ENCODE measurements around the gene ALDH1A2. TPM values are rescaled to one million over a fixed set of nuclear protein-coding genes. Genes with fewer than 3 reads are reported as not detected.

The ALDH1A2 gene
- polyA plus RNA-seq, 1 of the 3 experiments (the other 2 are of a cell fraction): not detected

DNA sequence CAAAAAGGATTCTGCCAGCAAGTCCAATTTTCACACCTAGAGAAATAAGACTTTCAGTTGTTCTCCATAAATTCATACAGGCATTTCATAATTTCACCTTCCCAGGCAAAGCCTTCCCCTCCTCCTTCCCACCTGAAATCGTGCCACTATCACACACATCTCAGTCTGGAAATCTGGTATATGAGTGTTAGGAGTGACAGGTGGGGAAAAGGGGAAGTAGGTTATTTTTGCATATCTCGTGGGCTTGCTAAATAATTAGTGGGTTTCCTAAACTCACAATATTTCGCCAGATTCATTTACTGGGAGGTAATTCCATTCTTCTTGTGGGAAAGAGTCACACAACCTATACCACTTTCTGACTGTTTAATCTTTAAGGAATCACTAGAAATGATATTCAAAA is 7.4 kb downstream of the ALDH1A2 start:
- Histone ChIP-seq H3K27me3 (ENCODE audit: insufficient read depth) (0 out of 2 replicates have a peak, but pooled peaks cover 7% of the 10 kb centered on the region), H3K4me3 (ENCODE audit: low read depth in 2 of 2, low read length in 1 of 2) (no peak overlapping the region), H3K4me2 (no peak overlapping the region), H4K20me1 (ENCODE audit: insufficient read depth) (no peaks in the 10 kb centered on the region), H3K27ac (ENCODE audit: low read depth in 2 of 2, low read length in 1 of 2) (no peak overlapping the region), H3K79me2 (ENCODE audit: insufficient read depth) (no peaks in the 10 kb centered on the region), H3K9me2 (no peaks in the 10 kb centered on the region), H3F3A (replicated peaks; ENCODE audit: insufficient read depth) (no peaks in the 10 kb centered on the region), H3K4me1 (ENCODE audit: control insufficient read depth in 1 of 2, insufficient read depth in 2 of 2, low read depth in 1 of 2, low read length in 1 of 2) (no peaks in the 10 kb centered on the region; a peak in 1 of 4 replicates), H3K9ac (no peak overlapping the region), H3K9me3 (no peaks in the 10 kb centered on the region), H3K36me3 (replicated peaks in 1 of 2; ENCODE audit: control insufficient read depth in 1 of 2, insufficient read depth in 2 of 2, low read length in 1 of 2) (no peaks in the 10 kb centered on the region), H2AFZ (ENCODE audit: low read depth) (no peak overlapping the region)
- DNase-seq: no peak
- ChIA-PET POLR2A (no interaction called here), CTCF (interaction anchor here (0.7 to 2.4 kb wide), 6 partner anchors 8 to 307 kb away, joined by 3 to 10 read pairs (median 4); partner anchors contain the start of gene ALDH1A2)
- no peak for TF ChIP-seq TEAD4 (IDR thresholded peaks at IDR 0.05; ENCODE audit: borderline replicate concordance, insufficient read depth)
- 19% methylated on average over 3 of the region's 3 CpGs for WGBS (ENCODE audit: low lambda C conversion rate)

DNA sequence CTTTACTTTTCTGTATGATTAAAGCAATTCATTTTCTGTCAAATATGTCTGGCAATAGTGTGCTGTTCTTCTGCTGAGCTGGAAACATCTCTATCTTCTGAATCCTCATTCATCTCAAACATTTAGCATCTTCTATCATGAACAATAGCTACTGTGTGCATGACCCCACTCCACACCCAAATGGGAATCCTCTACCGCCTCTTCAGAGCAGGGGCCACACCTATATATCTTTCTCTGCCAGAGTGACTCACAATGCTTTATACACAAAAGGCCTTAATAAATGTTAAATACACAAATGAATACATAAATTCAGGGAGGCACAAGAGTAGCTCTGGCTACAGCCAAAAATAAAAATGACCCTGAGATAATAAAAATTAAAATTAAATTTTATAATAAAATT is 8.0 kb downstream of the ALDH1A2 start:
- H3K36me3 ChIP-seq (replicated peaks in 1 of 2; ENCODE audit: control insufficient read depth in 1 of 2, insufficient read depth in 2 of 2, low read length in 1 of 2): no peaks in the 10 kb centered on the region
- POLR2A ChIA-PET: no interaction called here
- no peak overlapping the region for H3K27ac ChIP-seq (ENCODE audit: low read depth in 2 of 2, low read length in 1 of 2)
- DNase-seq: no peak
- no peaks in the 10 kb centered on the region for H3K9me3 ChIP-seq
- no peak for TF ChIP-seq NRF1 (IDR thresholded peaks at IDR 0.05; ENCODE audit: low read depth, low read length)
- TF ChIP-seq CHD2 (IDR thresholded peaks at IDR 0.05; ENCODE audit: low read length, partially characterized antibody): no peak
- no peak for TF ChIP-seq ELF1 (IDR thresholded peaks at IDR 0.05)
- TF ChIP-seq, protein P1, sequence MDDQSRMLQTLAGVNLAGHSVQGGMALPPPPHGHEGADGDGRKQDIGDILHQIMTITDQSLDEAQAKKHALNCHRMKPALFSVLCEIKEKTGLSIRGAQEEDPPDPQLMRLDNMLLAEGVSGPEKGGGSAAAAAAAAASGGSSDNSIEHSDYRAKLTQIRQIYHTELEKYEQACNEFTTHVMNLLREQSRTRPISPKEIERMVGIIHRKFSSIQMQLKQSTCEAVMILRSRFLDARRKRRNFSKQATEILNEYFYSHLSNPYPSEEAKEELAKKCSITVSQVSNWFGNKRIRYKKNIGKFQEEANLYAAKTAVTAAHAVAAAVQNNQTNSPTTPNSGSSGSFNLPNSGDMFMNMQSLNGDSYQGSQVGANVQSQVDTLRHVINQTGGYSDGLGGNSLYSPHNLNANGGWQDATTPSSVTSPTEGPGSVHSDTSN (IDR thresholded peaks at IDR 0.05): no peak
- TF ChIP-seq MEF2A (IDR thresholded peaks at IDR 0.05; ENCODE audit: borderline replicate concordance, low read depth): no peak
- TF ChIP-seq, protein P2, sequence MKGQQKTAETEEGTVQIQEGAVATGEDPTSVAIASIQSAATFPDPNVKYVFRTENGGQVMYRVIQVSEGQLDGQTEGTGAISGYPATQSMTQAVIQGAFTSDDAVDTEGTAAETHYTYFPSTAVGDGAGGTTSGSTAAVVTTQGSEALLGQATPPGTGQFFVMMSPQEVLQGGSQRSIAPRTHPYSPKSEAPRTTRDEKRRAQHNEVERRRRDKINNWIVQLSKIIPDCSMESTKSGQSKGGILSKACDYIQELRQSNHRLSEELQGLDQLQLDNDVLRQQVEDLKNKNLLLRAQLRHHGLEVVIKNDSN (IDR thresholded peaks at IDR 0.05; ENCODE audit: borderline replicate concordance, low read depth): no peak
- TF ChIP-seq, protein P3, sequence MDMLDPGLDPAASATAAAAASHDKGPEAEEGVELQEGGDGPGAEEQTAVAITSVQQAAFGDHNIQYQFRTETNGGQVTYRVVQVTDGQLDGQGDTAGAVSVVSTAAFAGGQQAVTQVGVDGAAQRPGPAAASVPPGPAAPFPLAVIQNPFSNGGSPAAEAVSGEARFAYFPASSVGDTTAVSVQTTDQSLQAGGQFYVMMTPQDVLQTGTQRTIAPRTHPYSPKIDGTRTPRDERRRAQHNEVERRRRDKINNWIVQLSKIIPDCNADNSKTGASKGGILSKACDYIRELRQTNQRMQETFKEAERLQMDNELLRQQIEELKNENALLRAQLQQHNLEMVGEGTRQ (IDR thresholded peaks at IDR 0.05; ENCODE audit: borderline replicate concordance, low read depth, low read length): no peak
- no peak overlapping the region for H3K4me2 ChIP-seq
- H4K20me1 ChIP-seq (ENCODE audit: insufficient read depth): no peaks in the 10 kb centered on the region
- H3F3A ChIP-seq (replicated peaks; ENCODE audit: insufficient read depth): no peaks in the 10 kb centered on the region
- H3K79me2 ChIP-seq (ENCODE audit: insufficient read depth): no peaks in the 10 kb centered on the region
- H3K4me1 ChIP-seq (ENCODE audit: control insufficient read depth in 1 of 2, insufficient read depth in 2 of 2, low read depth in 1 of 2, low read length in 1 of 2): no peaks in the 10 kb centered on the region; a peak in 1 of 4 replicates
- 0 out of 2 replicates have a peak, but pooled peaks cover 7% of the 10 kb centered on the region for H3K27me3 ChIP-seq (ENCODE audit: insufficient read depth)
- WGBS (ENCODE audit: low lambda C conversion rate): 73% methylated on average over 1 of the region's 1 CpG
- no peaks in the 10 kb centered on the region for H3K9me2 ChIP-seq
- no peak overlapping the region for H3K9ac ChIP-seq
- H2AFZ ChIP-seq (ENCODE audit: low read depth): no peak overlapping the region
- H3K4me3 ChIP-seq (ENCODE audit: low read depth in 2 of 2, low read length in 1 of 2): no peak overlapping the region
- CTCF ChIA-PET: interaction anchor here (0.6 to 2.4 kb wide), 8 partner anchors 9 to 516 kb away, joined by 3 to 10 read pairs (median 4); partner anchors contain the start of gene ALDH1A2

DNA sequence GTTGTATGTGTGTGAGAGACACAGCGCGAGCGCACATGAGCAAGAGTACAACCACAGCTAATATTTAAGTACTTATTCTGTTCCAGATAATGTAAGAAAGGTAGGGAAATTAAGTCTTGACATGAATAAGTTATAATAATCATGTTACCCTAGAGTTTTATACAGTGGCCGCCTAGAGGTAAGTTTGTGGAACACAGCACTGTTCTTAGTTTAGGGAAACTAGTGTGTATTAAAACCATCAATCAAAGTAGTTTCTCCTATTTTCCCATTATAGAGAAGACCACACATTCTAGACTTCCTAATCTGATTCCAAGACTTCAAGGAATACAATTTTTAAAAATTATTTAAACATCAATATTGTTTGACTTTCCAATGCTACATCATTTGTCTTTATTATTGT is 9.5 kb downstream of the ALDH1A2 start:
- H3F3A ChIP-seq (replicated peaks; ENCODE audit: insufficient read depth): no peaks in the 10 kb centered on the region
- H3K36me3 ChIP-seq (replicated peaks in 1 of 2; ENCODE audit: control insufficient read depth in 1 of 2, insufficient read depth in 2 of 2, low read length in 1 of 2): no peaks in the 10 kb centered on the region
- no peaks in the 10 kb centered on the region for H3K79me2 ChIP-seq (ENCODE audit: insufficient read depth)
- H3K9me2 ChIP-seq: no peaks in the 10 kb centered on the region
- DNase-seq: no peak
- CTCF ChIA-PET: interaction anchor here (1.7 kb wide), 1 partner anchor 15 kb away, joined by 7 read pairs; no protein-coding TSS in a partner anchor
- no peak overlapping the region for H2AFZ ChIP-seq (ENCODE audit: low read depth)
- no peak overlapping the region for H3K4me2 ChIP-seq
- H4K20me1 ChIP-seq (ENCODE audit: insufficient read depth): no peaks in the 10 kb centered on the region
- no peaks in the 10 kb centered on the region for H3K9me3 ChIP-seq
- no peaks in the 10 kb centered on the region; a peak in 1 of 4 replicates for H3K4me1 ChIP-seq (ENCODE audit: control insufficient read depth in 1 of 2, insufficient read depth in 2 of 2, low read depth in 1 of 2, low read length in 1 of 2)
- WGBS (ENCODE audit: low lambda C conversion rate): 86% methylated on average over 4 of the region's 4 CpGs
- POLR2A ChIA-PET: no interaction called here
- H3K27ac ChIP-seq (ENCODE audit: low read depth in 2 of 2, low read length in 1 of 2): no peak overlapping the region
- TF ChIP-seq RFX5 (IDR thresholded peaks at IDR 0.05; ENCODE audit: low read length) (no peak), CHD2 (IDR thresholded peaks at IDR 0.05; ENCODE audit: low read length, partially characterized antibody) (no peak)
- TF ChIP-seq, protein P4, sequence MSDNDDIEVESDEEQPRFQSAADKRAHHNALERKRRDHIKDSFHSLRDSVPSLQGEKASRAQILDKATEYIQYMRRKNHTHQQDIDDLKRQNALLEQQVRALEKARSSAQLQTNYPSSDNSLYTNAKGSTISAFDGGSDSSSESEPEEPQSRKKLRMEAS (IDR thresholded peaks at IDR 0.05; ENCODE audit: low read depth): no peak
- TF ChIP-seq, protein P5, sequence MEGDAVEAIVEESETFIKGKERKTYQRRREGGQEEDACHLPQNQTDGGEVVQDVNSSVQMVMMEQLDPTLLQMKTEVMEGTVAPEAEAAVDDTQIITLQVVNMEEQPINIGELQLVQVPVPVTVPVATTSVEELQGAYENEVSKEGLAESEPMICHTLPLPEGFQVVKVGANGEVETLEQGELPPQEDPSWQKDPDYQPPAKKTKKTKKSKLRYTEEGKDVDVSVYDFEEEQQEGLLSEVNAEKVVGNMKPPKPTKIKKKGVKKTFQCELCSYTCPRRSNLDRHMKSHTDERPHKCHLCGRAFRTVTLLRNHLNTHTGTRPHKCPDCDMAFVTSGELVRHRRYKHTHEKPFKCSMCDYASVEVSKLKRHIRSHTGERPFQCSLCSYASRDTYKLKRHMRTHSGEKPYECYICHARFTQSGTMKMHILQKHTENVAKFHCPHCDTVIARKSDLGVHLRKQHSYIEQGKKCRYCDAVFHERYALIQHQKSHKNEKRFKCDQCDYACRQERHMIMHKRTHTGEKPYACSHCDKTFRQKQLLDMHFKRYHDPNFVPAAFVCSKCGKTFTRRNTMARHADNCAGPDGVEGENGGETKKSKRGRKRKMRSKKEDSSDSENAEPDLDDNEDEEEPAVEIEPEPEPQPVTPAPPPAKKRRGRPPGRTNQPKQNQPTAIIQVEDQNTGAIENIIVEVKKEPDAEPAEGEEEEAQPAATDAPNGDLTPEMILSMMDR (IDR thresholded peaks at IDR 0.05): peak; percentile 28; the same call in 1 of the 2 replicates
- TF ChIP-seq, protein P6, sequence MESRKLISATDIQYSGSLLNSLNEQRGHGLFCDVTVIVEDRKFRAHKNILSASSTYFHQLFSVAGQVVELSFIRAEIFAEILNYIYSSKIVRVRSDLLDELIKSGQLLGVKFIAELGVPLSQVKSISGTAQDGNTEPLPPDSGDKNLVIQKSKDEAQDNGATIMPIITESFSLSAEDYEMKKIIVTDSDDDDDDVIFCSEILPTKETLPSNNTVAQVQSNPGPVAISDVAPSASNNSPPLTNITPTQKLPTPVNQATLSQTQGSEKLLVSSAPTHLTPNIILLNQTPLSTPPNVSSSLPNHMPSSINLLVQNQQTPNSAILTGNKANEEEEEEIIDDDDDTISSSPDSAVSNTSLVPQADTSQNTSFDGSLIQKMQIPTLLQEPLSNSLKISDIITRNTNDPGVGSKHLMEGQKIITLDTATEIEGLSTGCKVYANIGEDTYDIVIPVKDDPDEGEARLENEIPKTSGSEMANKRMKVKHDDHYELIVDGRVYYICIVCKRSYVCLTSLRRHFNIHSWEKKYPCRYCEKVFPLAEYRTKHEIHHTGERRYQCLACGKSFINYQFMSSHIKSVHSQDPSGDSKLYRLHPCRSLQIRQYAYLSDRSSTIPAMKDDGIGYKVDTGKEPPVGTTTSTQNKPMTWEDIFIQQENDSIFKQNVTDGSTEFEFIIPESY (IDR thresholded peaks at IDR 0.05; ENCODE audit: borderline replicate concordance, low read depth): no peak
- H3K9ac ChIP-seq: no peak overlapping the region
- H3K27me3 ChIP-seq (ENCODE audit: insufficient read depth): no peaks in the 10 kb centered on the region
- no peak overlapping the region for H3K4me3 ChIP-seq (ENCODE audit: low read depth in 2 of 2, low read length in 1 of 2)
